AG04450 (cell line): ENCODE results near the gene CKB. TPM values are rescaled to one million over a fixed set of nuclear protein-coding genes. Genes with fewer than 3 reads are reported as not detected.
A peak's percentile ranks its signal among the peaks of the same experiment; 100 is the strongest.

Experiments used
- CTCF ChIA-PET: fragments of 300-600, 350-600 bp; formaldehyde crosslinking; extraction: SDS; loops from one replicate; lab custom pipeline; 2022; ENCODE audit warnings: antibody characterized with exemption, inconsistent platforms; lab: Charles Lee
- POLR2A ChIA-PET: fragments of 350-600 bp; formaldehyde crosslinking; extraction: SDS; loops from one replicate; lab custom pipeline; 2021; ENCODE audit warnings: antibody characterized with exemption, inconsistent platforms; lab: Yijun Ruan, JAX
- DNase-seq: peaks from one replicate; pipeline ENCODE4 v3.0.0-alpha.2; 2011; ENCODE audit warnings: low read depth, low spot score
- H3K27ac ChIP-seq: one replicate; pipeline ENCODE4 v1.5.1; 2012; ENCODE audit warnings: low read depth, low read length, control low read depth
- H3K27me3 ChIP-seq: one replicate; pipeline ENCODE4 v1.6.0; 2012; ENCODE audit warnings: low read length; ENCODE audit not compliant: control insufficient read depth, insufficient read depth
- H3K4me3 ChIP-seq: 2 replicates; pipeline ENCODE4 v1.5.1; 2011; ENCODE audit warnings: mild to moderate bottlenecking, low read depth, low read length, control low read depth
- H3K9me3 ChIP-seq: 2 replicates; pipeline ENCODE4 v1.5.1; 2012; ENCODE audit warnings: low read length; ENCODE audit not compliant: control insufficient read depth, insufficient read depth
- polyA plus RNA-seq: library from polyadenylated mRNA; depleted of rRNA; stranded (reverse); fragments of >200 nt; gene quantifications from 2 replicates; pipeline ENCODE4 v1.2.3, GENCODE V29; 2011
- TF ChIP-seq, protein P1 (sequence below): IDR thresholded peaks from 2 replicates; pipeline ENCODE4 v1.5.1; 2011; ENCODE audit warnings: low read depth, low read length, control low read depth, inconsistent platforms

Gene CKB
- polyA plus RNA-seq, 1 experiment: 11.7 TPM

DNA sequence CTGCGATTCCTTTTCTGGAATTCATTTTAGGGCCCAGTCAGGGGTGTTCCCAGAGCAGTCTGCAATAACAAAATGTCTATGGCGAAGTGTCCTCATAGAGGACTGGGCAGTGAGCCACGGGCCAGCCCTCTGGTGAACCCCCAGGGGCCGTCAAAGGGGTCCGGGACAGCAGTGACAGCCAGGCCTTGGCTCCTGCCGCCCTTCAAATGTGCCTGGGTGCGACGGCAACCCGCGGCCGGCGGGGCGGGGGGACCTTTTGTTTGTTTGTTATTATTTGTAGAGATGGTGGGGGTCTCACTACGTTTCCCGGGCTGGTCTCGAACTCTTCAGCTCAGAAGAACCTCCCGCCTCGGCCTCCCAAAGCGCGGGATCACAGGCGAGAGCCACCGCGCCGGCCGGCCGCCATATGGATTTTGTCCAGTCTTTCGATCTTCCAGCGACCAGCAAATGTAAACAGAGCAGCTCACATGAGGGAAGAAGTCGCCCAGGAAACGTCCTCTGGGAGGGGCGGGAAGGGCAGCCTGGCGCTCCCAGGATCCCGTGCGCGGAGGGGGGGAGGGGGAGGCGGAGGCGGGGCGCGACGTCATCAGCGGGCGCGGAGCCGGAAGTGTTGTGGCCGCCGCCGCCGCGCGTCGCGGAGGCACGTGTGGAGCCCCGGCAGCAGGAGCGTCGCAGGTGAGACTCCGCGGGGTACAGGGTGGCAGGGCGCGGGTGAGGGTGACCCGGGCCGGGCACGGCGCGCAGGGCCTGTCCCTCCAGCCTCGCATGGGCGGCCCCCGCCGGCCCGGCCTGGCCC lies 6.2 kb upstream of the CKB start, which contains the start of gene TRMT61A:
TRMT61A (plus strand) TSS at position 610 of the 796 bp plus-strand sequence. CDS start 783 bp downstream, outside the sequence.
- POLR2A ChIA-PET: interaction anchor here (0.6 to 2.9 kb wide), 7 partner anchors 8 to 402 kb away, joined by 3 to 18 read pairs (median 3); partner anchors contain the start of gene BAG5
- peak within 1 kb of the TSS; percentile 95 for H3K4me3 ChIP-seq
- TF ChIP-seq, protein P1, sequence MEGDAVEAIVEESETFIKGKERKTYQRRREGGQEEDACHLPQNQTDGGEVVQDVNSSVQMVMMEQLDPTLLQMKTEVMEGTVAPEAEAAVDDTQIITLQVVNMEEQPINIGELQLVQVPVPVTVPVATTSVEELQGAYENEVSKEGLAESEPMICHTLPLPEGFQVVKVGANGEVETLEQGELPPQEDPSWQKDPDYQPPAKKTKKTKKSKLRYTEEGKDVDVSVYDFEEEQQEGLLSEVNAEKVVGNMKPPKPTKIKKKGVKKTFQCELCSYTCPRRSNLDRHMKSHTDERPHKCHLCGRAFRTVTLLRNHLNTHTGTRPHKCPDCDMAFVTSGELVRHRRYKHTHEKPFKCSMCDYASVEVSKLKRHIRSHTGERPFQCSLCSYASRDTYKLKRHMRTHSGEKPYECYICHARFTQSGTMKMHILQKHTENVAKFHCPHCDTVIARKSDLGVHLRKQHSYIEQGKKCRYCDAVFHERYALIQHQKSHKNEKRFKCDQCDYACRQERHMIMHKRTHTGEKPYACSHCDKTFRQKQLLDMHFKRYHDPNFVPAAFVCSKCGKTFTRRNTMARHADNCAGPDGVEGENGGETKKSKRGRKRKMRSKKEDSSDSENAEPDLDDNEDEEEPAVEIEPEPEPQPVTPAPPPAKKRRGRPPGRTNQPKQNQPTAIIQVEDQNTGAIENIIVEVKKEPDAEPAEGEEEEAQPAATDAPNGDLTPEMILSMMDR: no peak

DNA sequence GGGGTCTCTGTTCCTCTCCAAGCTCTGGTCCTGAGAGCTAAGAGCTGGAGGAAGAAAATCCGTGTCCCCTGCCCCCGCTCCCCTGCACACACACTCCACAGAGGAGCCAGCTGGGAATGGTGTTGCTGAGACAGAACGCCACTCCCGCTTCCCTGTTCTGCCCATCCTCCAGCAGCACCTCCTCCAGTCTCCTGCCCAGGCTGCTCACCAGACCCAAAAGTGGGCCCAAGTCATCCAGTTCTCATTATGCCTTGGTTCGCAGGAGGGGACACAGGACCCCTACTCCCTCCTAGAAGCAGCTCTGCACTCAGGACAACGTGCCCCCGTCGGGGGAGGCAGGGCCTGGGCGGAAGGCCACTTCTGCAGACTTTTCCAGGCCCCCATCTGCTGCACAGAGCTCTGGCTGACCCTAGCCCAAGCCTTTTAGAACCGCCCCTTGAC lies 5.5 kb upstream of the CKB start:
- H3K27me3 ChIP-seq: peaks cover 9% of the 10 kb centered on the region
- H3K4me3 ChIP-seq: peak overlapping the region; percentile 51
- DNase-seq: no peak
- H3K9me3 ChIP-seq: peaks cover 9% of the 10 kb centered on the region
- CTCF ChIA-PET: interaction anchor here (5.2 kb wide), 1 partner anchor 10 kb away, joined by 29 read pairs; no protein-coding TSS in a partner anchor
- TF ChIP-seq, protein P1: no peak
- no peak overlapping the region for H3K27ac ChIP-seq
- POLR2A ChIA-PET: interaction anchor here (0.6 to 2.9 kb wide), 8 partner anchors 7 to 401 kb away, joined by 3 to 18 read pairs (median 3); partner anchors contain the start of gene BAG5

More for the DNA sequence above, 6.2 kb upstream of the CKB start, which contains the start of gene TRMT61A:
- CTCF ChIA-PET: interaction anchor here (5.2 kb wide), 1 partner anchor 11 kb away, joined by 29 read pairs; no protein-coding TSS in a partner anchor
- Histone ChIP-seq H3K27ac (peak within 1 kb of the TSS; percentile 82), H3K9me3 (peaks cover 6% of the 10 kb centered on the region), H3K27me3 (peaks cover 2% of the 10 kb centered on the region)
- peak; percentile 86 for DNase-seq

DNA sequence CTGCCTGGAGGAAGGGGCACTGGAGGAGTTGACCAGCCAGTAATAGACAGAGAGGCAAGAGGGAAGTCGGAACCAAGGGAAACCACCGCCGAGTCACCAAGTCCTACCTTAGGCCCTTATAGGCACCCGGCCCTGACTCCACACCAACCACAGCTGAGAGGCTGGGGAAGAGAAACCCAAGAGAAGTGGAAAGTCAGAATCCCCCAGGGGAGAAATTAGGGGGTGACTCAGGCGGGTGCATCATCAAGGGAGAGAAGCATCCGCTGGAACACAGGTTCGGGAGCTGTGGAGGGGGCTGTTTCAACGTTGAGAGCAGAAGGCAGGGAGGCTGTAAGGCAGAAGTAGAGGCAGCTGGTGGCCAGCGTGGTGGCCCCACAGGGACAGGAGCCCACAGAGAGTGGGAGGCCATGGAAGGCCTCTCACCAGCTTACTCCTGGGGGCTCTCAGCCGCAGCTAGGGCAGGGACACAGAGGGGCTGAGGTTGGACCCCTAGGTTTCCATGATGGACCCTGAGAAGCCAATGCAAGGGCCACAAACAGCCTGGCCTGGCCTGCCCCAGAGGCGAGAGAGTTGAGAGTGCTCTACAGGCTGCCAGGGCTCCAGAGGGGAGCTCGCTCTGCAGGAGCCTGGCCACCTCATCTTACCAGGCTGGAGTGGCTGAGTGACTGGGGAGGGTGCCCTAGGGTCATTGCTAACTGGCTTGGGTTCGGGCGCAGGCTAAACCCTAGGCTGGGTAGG lies 4.9 kb upstream of the CKB start:
- ChIA-PET CTCF (interaction anchor here (0.6 to 5.2 kb wide), 2 partner anchors 9 to 22 kb away, joined by 3 to 29 read pairs; no protein-coding TSS in a partner anchor), POLR2A (interaction anchor here (0.7 to 2.9 kb wide), 3 partner anchors 11 to 401 kb away, joined by 3 to 18 read pairs (median 3); no protein-coding TSS in a partner anchor)
- Histone ChIP-seq H3K4me3 (no peak overlapping the region), H3K27ac (no peak overlapping the region), H3K9me3 (peaks cover 9% of the 10 kb centered on the region), H3K27me3 (peaks cover 13% of the 10 kb centered on the region)
- TF ChIP-seq, protein P1: no peak
- DNase-seq: no peak

DNA sequence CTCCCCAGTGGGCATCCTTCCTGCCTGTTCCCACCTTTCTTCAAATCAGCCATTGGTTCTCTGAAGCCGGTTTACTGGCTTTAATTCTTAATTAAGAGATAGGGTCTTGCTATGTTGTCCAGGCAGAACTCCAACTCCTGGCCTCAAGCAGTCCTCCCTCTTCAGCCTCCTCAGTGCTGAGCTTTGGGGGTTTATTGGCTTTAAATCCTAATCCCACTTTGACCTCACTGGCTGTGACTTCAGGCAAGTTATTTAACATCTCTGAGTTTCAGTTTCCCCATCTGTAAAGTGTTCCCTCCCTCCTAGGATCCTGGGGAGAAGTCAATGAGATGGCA lies 4.3 kb upstream of the CKB start:
- Histone ChIP-seq H3K27ac (no peak overlapping the region), H3K4me3 (no peak overlapping the region), H3K9me3 (peaks cover 9% of the 10 kb centered on the region), H3K27me3 (peaks cover 14% of the 10 kb centered on the region)
- TF ChIP-seq, protein P1: no peak
- POLR2A ChIA-PET: interaction anchor here (2.9 kb wide), 1 partner anchor 14 kb away, joined by 18 read pairs; no protein-coding TSS in a partner anchor
- CTCF ChIA-PET: interaction anchor here (5.2 kb wide), 1 partner anchor 9 kb away, joined by 29 read pairs; no protein-coding TSS in a partner anchor
- no peak for DNase-seq
